ENCODE measurements around the gene INIP.

- no peak for TF ChIP-seq HMGXB4 (CRISPR knock-in tag; IDR thresholded peaks at IDR 0.05)
- TF ChIP-seq HINFP (tag; conservative IDR thresholded peaks at IDR 0.05; ENCODE audit: low read depth): no peak
- no peak for TF ChIP-seq CTCF (IDR thresholded peaks at IDR 0.05 in 2 of 3, conservative IDR thresholded peaks at IDR 0.05 in 1 of 3; ENCODE audit: insufficient read depth in 2 of 3, low read depth in 1 of 3, low read length in 3 of 3)
- no peak for TF ChIP-seq POLR2A (conservative IDR thresholded peaks at IDR 0.05)
- TF ChIP-seq SNRNP70 (optimal IDR thresholded peaks at IDR 0.05; ENCODE audit: low read depth, low read length): no peak
- TF ChIP-seq SP1 (CRISPR knock-in tag; IDR thresholded peaks at IDR 0.05): no peak
- TF ChIP-seq NBN (IDR thresholded peaks at IDR 0.05; ENCODE audit: low read depth): no peak
- TF ChIP-seq ELF1 (tag; IDR thresholded peaks at IDR 0.05): no peak
Measured at GRCh38 chr9:112719241-112719691, 1.3 kb upstream of the INIP start.
